ENCODE results near the gene ZNF644.
"Not testable (repeated sequence)": the region's sequence is repeated elsewhere in the genome, so short reads cannot be mapped to it uniquely, and the experiment has no call there.

Gene ZNF644

DNA sequence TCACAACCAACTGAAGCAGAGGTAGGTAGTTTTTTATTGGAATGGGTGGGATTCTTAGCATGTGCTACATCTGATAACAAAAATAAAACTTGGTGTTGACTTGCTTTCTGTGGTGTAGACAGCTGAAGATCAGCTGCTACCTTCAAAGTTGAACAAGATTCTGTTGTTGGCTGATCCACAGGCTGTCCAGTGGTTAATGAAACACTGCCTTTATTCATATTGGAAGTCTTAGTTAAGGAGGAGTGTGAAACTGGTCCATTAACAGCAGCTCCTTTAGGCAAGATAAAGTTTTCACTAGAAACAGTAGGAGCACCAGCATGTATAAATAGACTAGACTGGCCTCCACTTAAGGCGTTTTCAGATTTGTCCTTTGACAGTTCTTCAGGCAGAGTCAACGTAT, 81.1 kb downstream of the ZNF644 start:
- TF ChIP-seq, protein P1, sequence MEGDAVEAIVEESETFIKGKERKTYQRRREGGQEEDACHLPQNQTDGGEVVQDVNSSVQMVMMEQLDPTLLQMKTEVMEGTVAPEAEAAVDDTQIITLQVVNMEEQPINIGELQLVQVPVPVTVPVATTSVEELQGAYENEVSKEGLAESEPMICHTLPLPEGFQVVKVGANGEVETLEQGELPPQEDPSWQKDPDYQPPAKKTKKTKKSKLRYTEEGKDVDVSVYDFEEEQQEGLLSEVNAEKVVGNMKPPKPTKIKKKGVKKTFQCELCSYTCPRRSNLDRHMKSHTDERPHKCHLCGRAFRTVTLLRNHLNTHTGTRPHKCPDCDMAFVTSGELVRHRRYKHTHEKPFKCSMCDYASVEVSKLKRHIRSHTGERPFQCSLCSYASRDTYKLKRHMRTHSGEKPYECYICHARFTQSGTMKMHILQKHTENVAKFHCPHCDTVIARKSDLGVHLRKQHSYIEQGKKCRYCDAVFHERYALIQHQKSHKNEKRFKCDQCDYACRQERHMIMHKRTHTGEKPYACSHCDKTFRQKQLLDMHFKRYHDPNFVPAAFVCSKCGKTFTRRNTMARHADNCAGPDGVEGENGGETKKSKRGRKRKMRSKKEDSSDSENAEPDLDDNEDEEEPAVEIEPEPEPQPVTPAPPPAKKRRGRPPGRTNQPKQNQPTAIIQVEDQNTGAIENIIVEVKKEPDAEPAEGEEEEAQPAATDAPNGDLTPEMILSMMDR (IDR thresholded peaks at IDR 0.05; ENCODE audit: low read length, missing control alignments) = no peak
- H3K4me3 ChIP-seq (replicated peaks; ENCODE audit: low read depth, low read length) = no peak overlapping the region
- DNase-seq (ENCODE audit: low read depth) = no peak

DNA sequence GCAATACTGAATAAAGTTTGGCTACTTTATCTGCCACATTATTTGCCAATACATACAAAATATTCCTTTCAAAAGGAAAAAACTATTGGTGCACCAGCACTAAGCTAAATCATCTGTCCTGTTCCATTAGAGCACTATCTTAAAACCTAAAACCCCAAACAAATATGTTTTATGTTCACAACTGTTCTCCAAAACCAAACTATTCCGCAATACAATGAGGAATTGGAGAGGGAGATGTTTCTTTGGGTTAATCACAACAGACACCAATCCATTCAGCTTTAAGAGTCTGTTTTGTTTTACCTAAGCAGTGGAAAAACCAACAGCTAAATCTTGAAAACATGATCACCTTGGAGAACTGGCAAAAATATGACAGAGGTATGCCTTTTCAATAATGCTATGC, 85.1 kb downstream of the ZNF644 start:
- H3K4me3 ChIP-seq (replicated peaks; ENCODE audit: low read depth, low read length) = no peak overlapping the region
- TF ChIP-seq, protein P1 (IDR thresholded peaks at IDR 0.05; ENCODE audit: low read length, missing control alignments) = no peak
- DNase-seq (ENCODE audit: low read depth) = no peak

DNA sequence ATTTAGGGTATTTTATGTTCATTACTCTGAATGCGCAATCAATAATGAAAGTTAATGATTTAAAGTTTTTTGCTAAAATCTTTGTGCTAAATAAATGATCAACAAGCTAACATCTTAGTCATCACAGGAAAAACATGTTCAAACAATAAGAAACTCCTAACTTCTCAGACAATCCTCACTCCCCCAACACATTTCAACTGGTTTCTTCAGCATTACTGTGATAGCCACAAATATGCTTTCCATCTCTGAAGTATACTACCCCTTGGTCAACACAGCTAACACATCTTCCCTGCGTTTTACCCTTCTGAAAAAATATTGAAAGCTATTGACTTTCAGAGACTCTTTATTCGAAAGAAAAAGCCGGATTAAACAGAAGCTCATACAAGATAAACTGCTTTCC, 85.8 kb downstream of the ZNF644 start:
- DNase-seq (ENCODE audit: low read depth) = peak; percentile 19
- TF ChIP-seq, protein P1 (IDR thresholded peaks at IDR 0.05; ENCODE audit: low read length, missing control alignments) = no peak
- H3K4me3 ChIP-seq (replicated peaks; ENCODE audit: low read depth, low read length) = no peak overlapping the region

DNA sequence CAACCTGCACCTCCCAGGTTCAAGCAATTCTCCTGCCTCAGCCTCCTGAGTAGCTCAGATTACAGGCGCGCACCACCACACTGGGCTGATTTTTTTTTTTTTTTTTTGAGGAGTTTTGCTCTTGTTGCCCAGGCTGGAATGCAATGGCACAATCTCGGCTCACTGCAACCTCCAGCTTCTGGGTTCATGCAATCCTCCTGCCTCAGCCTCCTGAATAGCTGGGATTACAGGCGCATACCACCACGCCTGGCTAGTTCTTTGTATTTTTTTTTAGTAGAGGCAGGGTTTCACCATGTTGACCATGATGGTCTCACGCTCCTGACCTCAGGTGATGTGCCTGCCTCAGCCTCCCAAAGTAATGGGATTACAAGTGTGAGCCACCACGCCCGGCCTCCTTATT, 93.6 kb downstream of the ZNF644 start:
- DNase-seq (ENCODE audit: low read depth); H3K4me3 ChIP-seq (replicated peaks; ENCODE audit: low read depth, low read length): not testable (repeated sequence)

DNA sequence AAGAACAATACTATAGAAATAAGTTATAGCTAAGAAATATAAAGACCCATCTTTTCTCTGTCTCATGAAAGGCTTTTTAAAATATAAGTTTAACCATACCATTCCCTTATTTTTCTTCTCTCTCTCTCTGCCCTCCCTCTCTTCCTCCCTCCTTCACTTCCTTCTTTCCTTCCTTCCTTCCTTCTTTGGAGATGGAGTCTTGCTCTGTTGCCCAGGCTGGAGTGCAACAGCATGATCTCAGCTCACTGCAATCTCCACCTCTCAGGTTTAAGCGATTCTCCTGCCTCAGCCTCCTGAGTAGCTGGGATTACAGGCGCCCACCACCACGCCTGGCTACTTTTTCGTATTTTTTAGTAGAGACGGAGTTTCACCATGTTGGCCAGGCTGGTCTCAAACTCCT, 94.2 kb downstream of the ZNF644 start:
- not testable (repeated sequence) for DNase-seq (ENCODE audit: low read depth); H3K4me3 ChIP-seq (replicated peaks; ENCODE audit: low read depth, low read length)

DNA sequence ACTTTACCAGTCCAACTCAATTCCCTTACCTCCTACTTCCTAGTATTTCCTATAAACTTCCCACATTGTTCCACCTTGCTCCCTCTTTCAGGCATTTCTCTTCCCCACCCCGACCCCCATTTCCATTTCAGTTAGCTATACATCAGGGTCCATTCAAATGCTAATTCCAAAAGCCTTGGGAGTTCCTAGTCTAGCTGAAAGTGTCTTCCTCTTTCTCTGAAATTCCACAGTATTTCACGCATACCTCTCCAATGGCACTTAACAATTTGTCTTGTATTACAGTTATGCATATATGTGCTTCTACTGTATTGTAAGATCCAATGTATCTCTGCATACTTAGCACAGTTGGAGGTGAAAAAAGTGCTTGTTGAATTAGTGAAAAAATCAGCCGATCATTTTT, 94.9 kb downstream of the ZNF644 start:
- TF ChIP-seq, protein P1 (IDR thresholded peaks at IDR 0.05; ENCODE audit: low read length, missing control alignments) = no peak
- no peak for DNase-seq (ENCODE audit: low read depth)
- no peak overlapping the region for H3K4me3 ChIP-seq (replicated peaks; ENCODE audit: low read depth, low read length)

DNA sequence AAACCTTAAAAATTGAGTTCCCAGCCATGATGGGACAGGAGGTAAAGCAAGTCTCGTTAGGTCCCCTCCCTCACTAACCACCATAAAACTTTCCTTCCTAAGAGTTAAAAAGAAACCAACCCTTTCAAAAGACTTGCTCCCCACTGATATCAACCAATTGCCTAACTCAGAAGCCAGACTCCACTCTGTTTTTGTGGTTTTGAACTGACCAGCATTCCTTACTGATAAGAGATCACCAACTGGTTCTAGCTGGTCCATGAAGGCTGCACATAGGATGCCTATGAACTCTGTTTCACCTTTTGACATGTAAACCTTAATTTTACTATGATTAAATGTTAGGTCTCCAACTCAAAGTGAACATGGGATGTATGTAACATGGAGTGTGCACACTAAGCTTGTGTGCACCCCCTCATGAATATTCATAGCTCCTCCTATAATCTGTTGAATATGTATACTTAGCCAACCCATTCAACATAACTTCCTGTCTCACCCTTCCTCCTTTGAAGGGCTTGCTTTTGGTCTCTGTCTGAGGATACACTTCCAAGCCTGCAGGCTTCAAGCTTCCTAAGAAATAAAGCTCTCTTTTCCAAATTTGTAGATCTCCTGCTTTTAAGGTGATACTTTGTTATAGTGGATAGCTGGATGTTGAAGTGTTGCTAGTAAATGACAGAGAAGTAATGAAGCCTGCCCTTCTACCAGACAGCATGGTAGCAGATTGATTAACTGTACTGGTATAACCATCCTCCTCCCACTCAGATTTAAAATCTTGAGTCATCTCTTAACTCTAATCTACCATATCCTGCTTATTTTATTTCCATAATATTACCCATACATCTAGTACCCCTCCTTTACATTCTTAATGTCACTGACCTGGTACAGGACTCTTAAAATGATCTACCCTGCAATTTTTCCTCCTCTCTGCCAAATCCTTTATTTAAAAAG, 95.6 kb downstream of the ZNF644 start:
- TF ChIP-seq, protein P1 (IDR thresholded peaks at IDR 0.05; ENCODE audit: low read length, missing control alignments) = no peak
- H3K4me3 ChIP-seq (replicated peaks; ENCODE audit: low read depth, low read length) = no peak overlapping the region
- DNase-seq (ENCODE audit: low read depth) = peak; percentile 70

DNA sequence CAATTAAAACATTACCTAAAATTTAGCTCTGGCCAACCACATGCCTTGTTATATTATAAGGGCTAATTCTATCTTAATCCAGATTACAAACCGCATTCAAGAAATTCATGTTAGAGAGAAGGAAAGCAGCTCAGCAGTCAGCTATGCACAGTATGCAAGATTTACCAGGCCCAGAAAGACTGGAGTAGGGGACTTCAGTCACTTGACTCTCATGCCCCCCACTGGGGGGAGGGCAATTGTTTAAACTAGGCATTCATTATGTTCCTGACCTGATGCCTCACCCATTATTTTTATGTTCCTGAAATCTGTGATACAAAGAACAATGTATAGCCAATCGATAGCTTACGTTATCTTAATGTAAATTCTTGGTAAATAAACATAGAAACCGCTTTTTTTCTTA, 96.9 kb downstream of the ZNF644 start:
- TF ChIP-seq, protein P1 (IDR thresholded peaks at IDR 0.05; ENCODE audit: low read length, missing control alignments) = no peak
- no peak overlapping the region for H3K4me3 ChIP-seq (replicated peaks; ENCODE audit: low read depth, low read length)
- no peak for DNase-seq (ENCODE audit: low read depth)
